OCI-LY7 (cell line): Measurements from ENCODE around the gene CPPED1. TPM values are rescaled to one million over a fixed set of nuclear protein-coding genes. Genes with fewer than 3 reads are reported as not detected.
A peak's percentile ranks its signal among the peaks of the same experiment; 100 is the strongest.

Experiments used
- BruUV-seq: library from RNA; stranded (reverse); fragments of 400-500 nt; replicated peaks from 2 replicates; lab custom pipeline; 2021; lab: Mats Ljungman, UMichigan
- CTCF ChIA-PET: fragments of 300-600 bp; sonication (Branson Sonifier 250); formaldehyde crosslinking; loops from one replicate; lab custom pipeline; 2022; ENCODE audit warnings: antibody characterized with exemption; ENCODE audit not compliant: unreplicated experiment; lab: Charles Lee
- POLR2A ChIA-PET: fragments of 300-600 bp; sonication (Branson Sonifier 250); formaldehyde crosslinking; loops from one replicate; lab custom pipeline; 2022; ENCODE audit warnings: antibody characterized with exemption; lab: Charles Lee
- DNase-seq: peaks from one replicate; pipeline ENCODE4 v3.0.0-alpha.2; 2015; ENCODE audit warnings: low spot score
- H2AFZ ChIP-seq: fragments of 200-600 bp; sonication (generic), shearing (Covaris generic); 2 replicates; pipeline ENCODE4 v1.6.1; 2014; ENCODE audit warnings: mild to moderate bottlenecking, antibody characterized with exemption, low read length, moderate library complexity
- H3K27ac ChIP-seq: fragments of 200-600 bp; sonication (generic); 2 replicates; pipeline ENCODE4 v1.5.1; 2014; ENCODE audit warnings: mixed run types, low read depth, mild to moderate bottlenecking, moderate library complexity, low read length, inconsistent platforms; ENCODE audit not compliant: poor library complexity, severe bottlenecking
- H3K36me3 ChIP-seq: fragments of 200-600 bp; sonication (generic); 2 replicates; pipeline ENCODE4 v1.6.1; 2014; ENCODE audit warnings: mild to moderate bottlenecking, antibody characterized with exemption, low read length, moderate library complexity, mixed read lengths; ENCODE audit not compliant: insufficient read depth
- H3K4me1 ChIP-seq: fragments of 200-600 bp; sonication (generic); 2 replicates; pipeline ENCODE4 v1.5.1; 2014; ENCODE audit warnings: mild to moderate bottlenecking, low read length; ENCODE audit not compliant: insufficient read depth, poor library complexity, severe bottlenecking
- H3K4me2 ChIP-seq: fragments of 200-600 bp; sonication (generic); 2 replicates; pipeline ENCODE4 v1.6.1; 2014; ENCODE audit warnings: mild to moderate bottlenecking, low read length
- H3K4me3 ChIP-seq: fragments of 200-600 bp; sonication (generic); 2 replicates; pipeline ENCODE4 v1.5.1; 2014; ENCODE audit warnings: mild to moderate bottlenecking, low read depth, low read length; ENCODE audit not compliant: poor library complexity, severe bottlenecking
- H3K79me2 ChIP-seq: fragments of 200-600 bp; sonication (generic); 2 replicates; pipeline ENCODE4 v1.6.1; 2016; ENCODE audit warnings: low read depth, mild to moderate bottlenecking, low read length, moderate library complexity, mixed read lengths; ENCODE audit not compliant: insufficient read depth
- H3K9me2 ChIP-seq: fragments of 200-600 bp; sonication (generic); 2 replicates; pipeline ENCODE4 v1.6.1; 2016; ENCODE audit warnings: mild to moderate bottlenecking, low read length, mixed read lengths; ENCODE audit not compliant: insufficient read depth
- H3K9me3 ChIP-seq: fragments of 200-600 bp; sonication (generic); 2 replicates; pipeline ENCODE4 v1.6.1; 2014; ENCODE audit warnings: mild to moderate bottlenecking, mixed run types, low read length, mixed read lengths
- H4K20me1 ChIP-seq: fragments of 200-600 bp; sonication (generic); 2 replicates; pipeline ENCODE4 v1.6.1; 2014; ENCODE audit warnings: mild to moderate bottlenecking, antibody characterized with exemption, low read length, moderate library complexity, mixed read lengths; ENCODE audit not compliant: insufficient read depth
- CTCF ChIP-seq: fragments of 200-600 bp; sonication (generic); conservative IDR thresholded peaks from 2 replicates; pipeline ENCODE4 v1.5.1; 2014; ENCODE audit warnings: mild to moderate bottlenecking, antibody characterized with exemption, low read length, moderate library complexity, mixed read lengths
- EZH2phosphoT487 ChIP-seq: fragments of 200-600 bp; sonication (generic); IDR thresholded peaks from 2 replicates; pipeline ENCODE4 v1.6.1; 2018; ENCODE audit warnings: low read depth, borderline replicate concordance, mild to moderate bottlenecking, mixed run types, antibody characterized with exemption, low read length, moderate library complexity, mixed read lengths
- intact Hi-C: fragments of 100-400 bp; cut with micrococcal nuclease; formaldehyde crosslinking; loops from one replicate; pipeline ENCODE4 v1.10.0; 2022; ENCODE audit not compliant: unreplicated experiment
- total RNA-seq, 2 experiments: library from RNA; depleted of rRNA in 1 of 2; stranded (reverse); fragments of >200 nt in 1 of 2; shearing (Covaris generic) in 1 of 2; gene quantifications; 2 replicates each; pipeline ENCODE4 v1.2.3, GENCODE V29; 2014 to 2022

Gene CPPED1
- total RNA-seq, 2 experiments from 2014 or later: 8.6 to 14.2 TPM

- Histone ChIP-seq H3K4me2 (no peak overlapping the region), H3K36me3 (peaks cover 12% of the 10 kb centered on the region; the same call in 1 of the 2 replicates), H3K27ac (no peak overlapping the region), H3K4me3 (no peak overlapping the region), H3K9me3 (no peaks in the 10 kb centered on the region), H3K4me1 (no peaks in the 10 kb centered on the region), H4K20me1 (no peaks in the 10 kb centered on the region), H2AFZ (no peak overlapping the region), H3K79me2 (no peaks in the 10 kb centered on the region), H3K9me2 (no peaks in the 10 kb centered on the region)
- no TSS peak for BruUV-seq
- no peak for DNase-seq
- intact Hi-C loops: no loop called here
- no peak for TF ChIP-seq CTCF
- TF ChIP-seq EZH2phosphoT487: no peak
- POLR2A ChIA-PET: interaction anchor here (0.8 kb wide), 1 partner anchor 1341 kb away, joined by 5 read pairs; no protein-coding TSS in a partner anchor
- CTCF ChIA-PET: no interaction called here
Observed at GRCh38 chr16:12699161-12699560, 104.5 kb downstream of the CPPED1 start.

DNA sequence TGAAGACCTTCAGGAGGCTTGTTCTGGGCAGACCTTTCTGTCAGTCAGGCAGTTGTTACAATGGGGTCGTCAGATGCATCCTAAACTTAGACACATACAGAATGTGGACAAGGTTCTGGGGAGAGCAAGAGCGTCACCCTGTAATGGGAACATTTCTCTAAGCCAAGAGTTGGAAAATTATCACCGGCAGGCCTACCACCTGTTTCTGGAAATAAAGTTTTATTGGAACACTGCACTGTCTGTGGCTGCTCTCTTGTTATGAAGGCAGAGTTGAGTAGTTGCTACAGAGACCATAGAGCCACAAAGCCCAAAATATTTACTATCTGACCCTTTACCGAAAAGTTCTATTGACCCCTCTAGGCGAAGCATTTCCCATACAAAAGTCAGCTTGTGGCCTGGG, 106.2 kb downstream of the CPPED1 start:
- H3K4me2 ChIP-seq: no peak overlapping the region
- intact Hi-C loops: no loop called here
- no peak for DNase-seq
- no peak overlapping the region for H3K4me3 ChIP-seq
- CTCF ChIA-PET: no interaction called here
- TF ChIP-seq CTCF (no peak), EZH2phosphoT487 (no peak)
- no peaks in the 10 kb centered on the region for H3K9me3 ChIP-seq
- BruUV-seq: no TSS peak
- H3K27ac ChIP-seq: no peak overlapping the region
- peaks cover 7% of the 10 kb centered on the region for H3K4me1 ChIP-seq
- POLR2A ChIA-PET: no interaction called here
- no peaks in the 10 kb centered on the region for H3K9me2 ChIP-seq
- H3K36me3 ChIP-seq: peaks cover 12% of the 10 kb centered on the region; the same call in 1 of the 2 replicates
- no peaks in the 10 kb centered on the region for H3K79me2 ChIP-seq
- no peak overlapping the region for H2AFZ ChIP-seq
- H4K20me1 ChIP-seq: no peaks in the 10 kb centered on the region

DNA sequence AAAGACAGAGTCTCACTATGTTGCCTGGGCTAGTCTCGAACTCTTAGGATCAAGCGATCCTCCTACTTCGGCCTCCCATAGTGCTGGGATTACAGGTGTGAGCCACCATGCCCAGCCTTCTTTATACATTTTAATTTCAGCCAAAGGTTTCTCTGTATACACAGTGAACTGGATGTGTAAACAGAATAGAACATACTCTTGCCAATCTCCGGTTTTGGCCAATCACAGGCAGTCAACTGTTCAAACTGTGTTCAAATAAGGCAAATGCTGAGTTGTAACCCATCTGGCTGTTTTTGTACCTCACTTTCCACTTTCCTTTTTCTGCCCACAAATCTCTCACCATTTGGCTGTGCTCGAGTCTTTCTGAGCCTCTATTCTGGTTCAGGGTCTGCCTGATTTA, 108.2 kb downstream of the CPPED1 start:
- intact Hi-C loops: no loop called here

More for the DNA sequence above, 108.2 kb downstream of the CPPED1 start:
- no peaks in the 10 kb centered on the region for H3K9me3 ChIP-seq
- H3K4me1 ChIP-seq: peaks cover 7% of the 10 kb centered on the region
- no peak for TF ChIP-seq CTCF
- TF ChIP-seq EZH2phosphoT487: no peak
- H3K36me3 ChIP-seq: no peaks in the 10 kb centered on the region
- no peak overlapping the region for H3K4me3 ChIP-seq
- H4K20me1 ChIP-seq: no peaks in the 10 kb centered on the region
- CTCF ChIA-PET: no interaction called here
- no peak overlapping the region for H3K4me2 ChIP-seq
- BruUV-seq: TSS peak; percentile 39
- no peaks in the 10 kb centered on the region for H3K9me2 ChIP-seq
- H3K27ac ChIP-seq: no peak overlapping the region
- POLR2A ChIA-PET: no interaction called here
- no peaks in the 10 kb centered on the region for H3K79me2 ChIP-seq
- DNase-seq: no peak
- no peak overlapping the region for H2AFZ ChIP-seq
